NCI-H2196 (cell line): ENCODE results near the gene ASAP2.

Experiments
- DNase-seq: peaks from one replicate; lab custom pipeline; 2025; ENCODE audit not compliant: unreplicated experiment; lab: John Stamatoyannopoulos, UW

Gene ASAP2

GRCh38 chr2:9179572-9180201 is 26.9 kb upstream of the ASAP2 start:
- no peak for DNase-seq

GRCh38 chr2:9184361-9184760 is 22.3 kb upstream of the ASAP2 start:
- DNase-seq = no peak

- no peak for DNase-seq
Observed at GRCh38 chr2:9187620-9188214, 18.9 kb upstream of the ASAP2 start.

- no peak for DNase-seq
Observed at GRCh38 chr2:9188823-9189222, 17.8 kb upstream of the ASAP2 start.

DNA sequence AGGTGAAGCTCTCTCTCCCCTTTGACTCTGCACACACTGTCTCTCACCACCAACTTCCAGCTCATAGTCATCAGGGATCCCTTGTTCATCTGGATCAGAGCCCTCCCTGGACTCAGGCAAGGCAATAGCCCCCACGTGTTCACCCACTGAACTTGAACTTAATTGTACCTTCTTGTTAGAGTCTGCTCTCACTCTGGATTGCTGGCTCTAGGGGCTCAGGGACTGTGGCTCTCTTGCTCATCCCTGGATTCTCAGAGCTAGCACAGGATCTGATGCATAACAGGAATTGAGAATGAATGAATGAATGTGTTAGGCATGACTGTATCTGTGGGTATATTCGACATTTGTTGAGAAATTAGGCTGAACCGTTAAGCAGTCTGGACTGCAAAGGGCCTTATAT is 16.7 kb upstream of the ASAP2 start:
- DNase-seq = no peak

GRCh38 chr2:9191041-9191481 is 15.6 kb upstream of the ASAP2 start:
- no peak for DNase-seq

GRCh38 chr2:9192712-9193111 is 13.9 kb upstream of the ASAP2 start:
- no peak for DNase-seq

DNA sequence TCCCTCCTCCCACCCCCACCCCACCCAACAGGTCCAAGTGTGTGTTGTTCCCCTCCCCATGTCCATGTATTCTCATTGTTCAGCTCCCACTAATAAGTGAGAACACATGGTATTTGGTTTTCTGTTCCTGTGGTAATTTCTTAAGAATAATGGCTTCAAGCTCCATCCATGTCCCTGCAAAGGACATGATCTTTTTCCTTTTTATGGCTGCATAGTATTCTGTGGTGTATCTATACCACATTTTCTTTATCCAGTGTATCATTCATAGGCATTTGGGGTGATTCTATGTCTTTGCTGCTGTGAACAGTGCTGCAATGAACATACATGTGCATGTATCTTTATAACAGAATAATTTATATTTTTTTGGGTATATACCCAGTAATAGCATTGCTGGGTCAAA is 12.3 kb upstream of the ASAP2 start:
- no peak for DNase-seq

DNA sequence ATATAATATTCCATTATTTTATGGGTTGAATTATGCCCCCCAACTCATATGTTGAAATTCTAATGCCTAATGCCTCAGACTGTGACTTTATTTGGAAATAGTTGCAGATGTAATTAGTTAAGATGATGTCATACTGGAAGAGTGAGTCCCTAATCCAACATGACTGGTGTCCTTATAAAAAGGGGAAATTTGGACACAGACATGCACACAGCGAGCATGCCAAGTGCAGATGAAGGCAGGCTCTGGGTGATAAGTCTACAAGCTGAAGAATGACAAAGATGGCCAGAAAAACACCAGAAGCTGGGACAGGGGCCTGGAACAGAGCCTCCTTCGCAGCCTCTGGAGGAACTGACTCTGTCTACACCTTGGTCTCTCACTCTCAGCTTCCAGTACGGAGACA is 10.0 kb upstream of the ASAP2 start:
- no peak for DNase-seq

- no peak for DNase-seq
Observed at GRCh38 chr2:9197916-9198315, 8.7 kb upstream of the ASAP2 start.

GRCh38 chr2:9199716-9200632 is 6.6 kb upstream of the ASAP2 start:
- DNase-seq = no peak

- DNase-seq = no peak
Observed at GRCh38 chr2:9200633-9201015, 6.0 kb upstream of the ASAP2 start.

GRCh38 chr2:9201185-9201891 is 5.3 kb upstream of the ASAP2 start:
- no peak for DNase-seq

GRCh38 chr2:9203006-9203405 is 3.6 kb upstream of the ASAP2 start:
- DNase-seq = no peak

- DNase-seq = no peak
Observed at GRCh38 chr2:9203876-9204275, 2.7 kb upstream of the ASAP2 start.

DNA sequence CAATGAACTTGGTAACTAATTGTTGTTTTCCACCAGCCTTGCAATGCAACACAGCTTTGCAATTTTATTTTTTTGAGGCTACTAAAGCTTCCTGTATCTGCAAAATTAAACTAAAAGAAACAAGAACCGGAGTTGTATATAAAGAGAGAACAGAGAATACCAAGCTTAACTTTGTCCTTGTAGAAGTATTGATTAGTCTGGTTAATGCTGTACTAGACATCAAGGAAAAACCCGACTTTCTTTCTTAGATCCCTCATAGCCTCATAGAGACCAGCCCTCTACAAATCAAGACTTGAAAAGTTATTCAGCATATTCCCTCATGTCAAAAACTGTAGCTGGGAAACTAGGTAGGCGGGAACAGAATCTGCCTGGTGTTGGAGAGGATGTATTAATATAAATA is 1.7 kb upstream of the ASAP2 start:
- no peak for DNase-seq

DNA sequence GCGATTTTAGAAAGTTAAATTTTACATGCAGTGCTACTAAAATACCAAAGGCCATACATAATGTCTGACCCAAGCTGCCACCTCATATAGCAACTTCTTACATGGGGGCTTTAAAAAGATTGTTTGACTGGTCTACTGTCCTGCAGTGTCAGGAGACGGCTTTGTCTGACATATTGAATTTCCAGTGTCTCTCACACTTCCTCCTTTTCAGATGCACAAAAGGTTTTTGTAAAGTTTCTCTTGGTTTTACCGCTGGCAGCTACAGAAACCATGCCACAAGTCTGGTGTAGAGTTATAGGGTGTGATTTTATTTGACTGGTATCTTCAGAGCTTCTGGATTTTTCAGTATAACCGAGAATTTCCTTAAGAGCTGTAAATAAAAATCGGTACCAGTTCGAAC is 1.1 kb upstream of the ASAP2 start:
- DNase-seq = no peak

- peak; percentile 38 for DNase-seq
Observed at GRCh38 chr2:9206991-9207640, 504 bp downstream of the ASAP2 start.

- DNase-seq = peak; percentile 16
Observed at GRCh38 chr2:9207641-9208311, 1.2 kb downstream of the ASAP2 start.

DNA sequence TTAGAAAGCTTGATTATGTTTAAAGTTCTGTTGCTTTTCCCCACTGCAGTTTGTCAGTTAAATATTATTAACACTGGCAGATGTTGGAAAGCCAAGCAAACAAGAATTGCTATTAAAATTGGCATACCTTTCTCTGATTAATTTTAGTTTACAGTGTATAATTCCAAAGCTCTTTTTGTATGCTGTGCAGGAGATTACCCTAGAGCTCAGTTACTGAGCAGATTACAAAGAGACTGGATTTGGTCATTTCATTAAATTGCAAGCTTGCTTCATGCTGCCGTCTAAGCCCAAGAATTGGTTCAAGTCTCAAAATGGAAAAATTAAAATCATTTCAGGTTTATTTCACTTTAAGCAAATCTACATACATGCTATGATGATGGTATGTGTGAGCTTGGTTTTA is 2.3 kb downstream of the ASAP2 start:
- DNase-seq = no peak
